KOPT-K1 (cell line): ENCODE data around the gene XRCC6.
"Not testable (repeated sequence)": the region's sequence is repeated elsewhere in the genome, so short reads cannot be mapped to it uniquely, and the experiment has no call there.

Source experiments
- H3K27ac ChIP-seq: fragments of 200-600 bp; sonication (generic); 2 replicates; pipeline ENCODE4 v1.5.1; 2016; ENCODE audit warnings: antibody characterized with exemption, mild to moderate bottlenecking, low read depth, low read length; ENCODE audit not compliant: poor library complexity, severe bottlenecking
- H3K36me3 ChIP-seq: fragments of 200-600 bp; sonication (generic); 2 replicates; pipeline ENCODE4 v1.5.1; 2017; ENCODE audit warnings: antibody characterized with exemption, mild to moderate bottlenecking, low read length, moderate library complexity; ENCODE audit not compliant: insufficient read depth
- H3K9me3 ChIP-seq: fragments of 200-600 bp; sonication (generic); 2 replicates; pipeline ENCODE4 v1.5.1; 2017; ENCODE audit warnings: antibody characterized with exemption, low read length, mild to moderate bottlenecking; ENCODE audit not compliant: insufficient read depth, poor library complexity, severe bottlenecking

Gene XRCC6

DNA sequence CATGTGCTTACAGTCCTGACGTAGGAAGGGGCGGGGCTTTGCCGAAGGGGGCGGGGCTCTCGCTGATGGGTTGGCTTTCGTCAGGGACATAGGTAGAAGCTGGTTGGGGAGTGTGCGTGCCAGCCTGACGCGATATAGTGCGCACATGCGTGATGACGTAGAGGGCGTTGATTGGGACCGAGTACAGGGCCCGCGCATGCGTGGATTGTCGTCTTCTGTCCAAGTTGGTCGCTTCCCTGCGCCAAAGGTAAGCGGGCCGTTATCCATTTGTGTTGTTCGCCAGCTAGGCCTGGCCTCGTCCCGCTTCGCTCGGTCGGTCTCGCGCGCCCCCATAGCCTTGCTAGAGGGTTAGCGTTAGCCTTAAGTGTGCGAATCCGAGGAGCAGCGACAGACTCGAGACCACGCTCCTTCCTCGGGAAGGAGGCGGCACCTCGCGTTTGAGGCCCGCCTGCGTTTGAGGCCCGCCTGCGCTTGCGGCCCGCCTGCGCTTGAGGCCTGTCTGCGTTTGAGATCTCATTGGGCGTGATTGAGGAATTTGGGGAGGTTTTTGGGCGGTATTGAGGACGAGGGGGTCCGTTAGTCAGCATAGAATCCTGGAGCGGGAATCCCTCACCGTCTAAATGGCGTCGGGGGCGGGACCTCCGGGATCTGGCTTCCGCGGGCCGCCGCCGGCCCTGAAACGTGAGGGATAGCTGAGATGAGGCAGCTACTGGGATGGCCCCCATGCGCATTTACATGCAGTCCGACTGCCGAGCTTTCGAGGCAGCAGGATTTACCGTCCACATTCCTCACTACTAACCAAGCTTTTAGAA lies at the start of gene XRCC6:
XRCC6 (plus strand) TSS at position 197 of the 812 bp plus-strand sequence. CDS start 710 bp downstream, outside the sequence.
- peak within 1 kb of the TSS; percentile 97 for H3K27ac ChIP-seq
- peaks cover 34% of the 10 kb centered on the region for H3K36me3 ChIP-seq
- H3K9me3 ChIP-seq: no peaks in the 10 kb centered on the region

DNA sequence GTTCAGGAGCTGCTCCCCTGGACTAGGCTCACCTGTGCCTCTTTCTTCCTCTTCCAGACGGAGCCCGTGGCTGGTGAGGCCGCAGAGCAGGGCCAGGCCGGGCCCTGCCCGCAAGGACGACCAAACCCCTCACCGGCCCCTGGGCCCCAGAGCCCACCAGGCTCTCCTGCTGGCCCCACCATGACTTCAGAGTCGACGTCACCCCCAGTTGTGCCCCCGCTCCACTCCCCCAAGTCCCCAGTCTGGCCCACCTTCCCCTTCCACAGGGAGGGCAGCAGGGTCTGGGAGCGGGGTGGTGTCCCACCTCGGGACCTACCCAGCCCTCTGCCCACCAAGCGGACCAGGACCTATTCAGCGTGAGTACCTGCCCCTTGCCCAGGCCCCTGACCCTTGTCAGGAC lies 49.3 kb upstream of the XRCC6 start:
- Histone ChIP-seq H3K9me3 (no peaks in the 10 kb centered on the region), H3K36me3 (peaks cover 8% of the 10 kb centered on the region; the same call in 1 of the 2 replicates), H3K27ac (no peak overlapping the region)

DNA sequence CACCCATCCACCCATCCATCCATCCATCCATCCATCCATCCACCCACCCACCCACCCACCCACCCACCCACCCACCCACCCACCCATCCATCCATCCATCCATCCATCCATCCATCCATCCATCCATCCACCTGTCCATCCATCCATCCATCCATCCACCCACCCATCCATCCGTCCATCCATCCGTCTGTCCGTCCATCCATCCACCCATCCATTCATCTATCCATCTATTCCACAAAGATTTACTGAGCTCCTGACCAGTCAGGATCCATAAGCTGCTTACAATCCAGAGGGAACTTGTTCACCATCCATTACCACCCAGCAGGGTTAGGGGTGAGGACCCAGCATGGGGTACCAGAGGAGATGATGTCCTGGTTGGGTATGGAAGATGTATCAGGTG lies 48.8 kb upstream of the XRCC6 start:
- not testable (repeated sequence) for H3K9me3 ChIP-seq, H3K27ac ChIP-seq
- H3K36me3 ChIP-seq: peaks cover 14% of the 10 kb centered on the region; the same call in 1 of the 2 replicates

DNA sequence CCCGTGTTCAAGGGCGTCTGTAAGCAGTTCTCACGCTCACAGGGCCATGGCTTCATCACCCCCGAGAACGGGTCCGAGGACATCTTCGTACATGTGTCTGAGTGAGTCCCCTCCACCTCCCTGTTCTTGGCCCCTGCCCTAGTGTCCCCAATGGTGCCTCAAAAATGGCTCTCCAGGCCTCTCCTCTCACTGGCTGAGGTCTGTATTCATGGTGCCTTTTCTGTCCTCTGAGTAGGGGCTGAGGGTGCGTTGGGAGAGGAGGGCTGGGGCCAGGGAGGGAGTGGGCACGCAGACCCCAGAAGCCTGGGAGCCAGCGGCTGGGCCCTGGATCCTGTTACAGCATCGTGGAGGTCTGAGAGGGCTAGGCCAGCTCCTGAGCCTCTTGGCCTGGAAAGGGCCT lies 47.4 kb upstream of the XRCC6 start:
- H3K36me3 ChIP-seq: peaks cover 26% of the 10 kb centered on the region; the same call in 1 of the 2 replicates
- no peak overlapping the region for H3K27ac ChIP-seq
- no peaks in the 10 kb centered on the region for H3K9me3 ChIP-seq

DNA sequence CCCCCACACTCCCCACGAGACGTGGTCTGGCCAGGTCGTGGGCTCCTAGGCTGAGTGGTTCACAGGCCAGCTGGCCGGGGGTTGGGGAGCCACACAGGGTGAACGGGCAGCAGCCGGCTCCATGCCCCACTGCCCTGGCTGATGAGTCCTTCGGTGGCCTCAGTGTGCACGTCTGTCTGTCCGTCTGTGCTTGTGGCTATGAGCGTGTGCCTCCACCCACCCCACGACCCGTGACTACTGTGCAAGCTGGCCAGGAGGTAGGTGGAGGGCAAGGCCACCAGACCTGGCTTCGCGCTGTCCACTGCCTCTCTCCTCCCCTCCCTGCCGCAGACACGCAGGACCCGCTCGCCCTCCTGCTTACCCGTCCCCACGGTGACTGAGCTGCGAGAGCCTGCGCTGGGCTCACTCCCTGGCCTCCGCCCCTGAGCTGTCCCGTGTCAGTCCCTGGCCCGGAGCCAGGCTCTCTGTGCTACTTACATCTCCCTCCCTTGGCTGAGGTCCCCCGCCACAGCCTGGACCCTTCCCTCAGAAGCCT lies 46.2 kb upstream of the XRCC6 start:
- Histone ChIP-seq H3K27ac (no peak overlapping the region), H3K9me3 (no peaks in the 10 kb centered on the region), H3K36me3 (peaks cover 38% of the 10 kb centered on the region)

DNA sequence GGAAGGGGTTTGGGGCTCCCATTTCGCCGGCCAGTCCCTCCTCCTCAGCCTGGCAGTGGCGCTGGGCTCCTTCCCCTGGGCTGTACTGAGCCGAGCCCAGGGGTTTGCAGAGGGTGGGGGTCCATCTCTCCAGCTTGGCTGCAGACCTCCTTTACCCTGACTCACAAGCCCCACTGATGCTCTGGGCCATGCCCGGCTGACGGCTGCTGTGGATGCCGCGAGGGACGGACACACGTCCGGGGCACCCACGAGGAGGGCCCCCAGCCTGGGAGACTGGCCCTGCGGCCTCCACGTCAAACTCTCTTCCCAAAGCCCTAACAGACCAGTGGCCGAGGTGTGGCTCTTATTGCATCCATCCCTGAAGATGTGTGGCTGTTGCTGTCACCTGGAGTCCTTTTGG lies 45.6 kb upstream of the XRCC6 start:
- H3K36me3 ChIP-seq: peaks cover 44% of the 10 kb centered on the region

DNA sequence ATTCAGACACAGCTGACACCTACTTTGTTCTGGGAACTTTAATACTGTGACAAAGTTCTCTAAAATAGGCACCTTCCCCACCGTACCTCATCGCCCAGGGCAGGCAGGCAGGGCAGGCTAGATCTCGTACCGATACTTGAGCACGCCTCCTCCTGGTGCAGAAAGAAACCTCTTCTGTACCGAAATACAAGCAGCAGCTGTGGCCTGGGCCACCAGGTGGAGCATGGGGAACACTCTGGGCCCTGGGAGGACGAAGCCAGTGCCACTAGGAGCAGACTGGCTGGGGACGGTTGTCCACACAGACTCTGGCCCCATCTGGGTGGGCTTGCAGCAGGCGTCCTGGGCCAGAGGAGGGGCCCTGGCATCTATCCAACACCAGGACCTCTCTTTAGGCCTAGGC lies 44.2 kb upstream of the XRCC6 start:
- Histone ChIP-seq H3K36me3 (peaks cover 45% of the 10 kb centered on the region), H3K27ac (no peak overlapping the region), H3K9me3 (no peaks in the 10 kb centered on the region)

More for the DNA sequence above, 45.6 kb upstream of the XRCC6 start:
- H3K9me3 ChIP-seq: no peaks in the 10 kb centered on the region
- no peak overlapping the region for H3K27ac ChIP-seq

DNA sequence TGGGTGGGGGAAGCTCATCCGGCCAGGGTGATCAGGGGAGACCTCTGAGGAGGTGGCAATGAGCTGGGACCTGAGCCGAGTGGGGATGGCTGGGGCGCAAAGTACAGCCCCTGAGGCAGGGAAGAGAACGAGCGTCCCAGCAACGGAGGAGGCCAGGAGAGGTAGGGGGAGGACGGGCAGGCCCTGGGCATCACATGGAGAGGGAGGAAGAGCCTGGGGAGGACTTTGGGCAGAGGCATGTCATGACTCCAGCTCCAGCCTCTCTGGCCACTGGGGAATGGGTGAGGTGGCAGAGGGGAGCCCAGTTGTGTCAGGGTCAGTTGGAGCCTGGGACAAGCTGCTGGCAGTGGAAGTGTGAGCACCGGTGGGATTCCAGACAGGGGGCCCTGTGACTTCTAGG lies 43.0 kb upstream of the XRCC6 start:
- Histone ChIP-seq H3K36me3 (peaks cover 56% of the 10 kb centered on the region), H3K9me3 (no peaks in the 10 kb centered on the region), H3K27ac (no peak overlapping the region)

DNA sequence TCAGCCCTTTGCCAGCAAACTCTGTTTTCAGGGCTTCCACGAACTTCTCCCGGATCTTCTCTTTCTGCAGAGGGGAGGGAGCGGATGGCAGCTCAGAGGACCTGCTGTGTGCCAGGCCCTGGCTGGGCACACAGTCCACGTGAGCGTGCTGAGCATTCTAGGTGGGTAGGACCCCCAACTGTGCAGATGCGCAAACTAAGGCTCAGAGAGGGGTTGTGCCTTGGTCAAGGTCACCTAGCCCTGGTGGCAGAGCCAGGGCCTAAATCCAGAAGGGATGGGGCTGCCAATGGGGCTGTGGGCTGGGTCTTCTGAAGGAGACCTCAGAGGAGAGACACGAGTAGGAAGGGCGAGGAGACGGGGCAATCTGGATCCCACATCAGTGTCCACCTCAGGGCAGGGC lies 42.3 kb upstream of the XRCC6 start:
- Histone ChIP-seq H3K36me3 (peaks cover 62% of the 10 kb centered on the region), H3K27ac (no peak overlapping the region), H3K9me3 (no peaks in the 10 kb centered on the region)

DNA sequence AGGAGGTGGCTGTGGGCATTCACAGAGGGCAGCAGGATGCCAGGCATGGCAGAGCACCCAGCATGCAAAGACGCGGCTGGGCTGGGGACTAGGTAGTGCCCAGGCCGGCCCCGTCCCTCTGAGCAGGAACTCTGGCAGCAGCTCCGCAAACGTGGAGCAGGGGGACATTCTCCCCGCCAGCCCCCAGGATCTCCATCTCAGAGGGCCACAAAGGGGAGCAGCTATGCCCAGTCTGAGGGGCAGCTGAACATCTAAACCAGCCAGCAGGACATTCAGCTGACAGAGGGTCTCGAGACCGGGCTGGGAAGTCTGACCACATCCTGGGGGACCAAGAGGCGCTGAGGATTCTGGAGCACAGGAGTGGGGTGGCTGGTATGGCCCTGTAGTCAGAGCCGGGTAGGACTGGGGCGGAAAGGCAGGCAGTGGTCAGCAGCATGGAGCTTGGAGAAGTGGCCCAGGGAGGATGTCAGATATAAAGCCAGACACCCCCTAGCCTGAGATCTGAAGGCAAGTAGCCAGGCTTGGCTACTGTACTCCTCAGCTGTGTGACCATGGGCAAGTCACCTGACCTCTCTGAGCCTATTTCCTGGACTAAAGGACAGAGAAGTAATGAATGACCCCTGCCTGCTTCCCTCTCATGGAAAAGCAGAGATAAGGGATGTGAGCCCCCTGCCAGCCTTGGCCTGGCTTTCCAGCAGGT lies 41.6 kb upstream of the XRCC6 start:
- no peaks in the 10 kb centered on the region for H3K9me3 ChIP-seq
- no peak overlapping the region for H3K27ac ChIP-seq
- H3K36me3 ChIP-seq: peaks cover 68% of the 10 kb centered on the region

DNA sequence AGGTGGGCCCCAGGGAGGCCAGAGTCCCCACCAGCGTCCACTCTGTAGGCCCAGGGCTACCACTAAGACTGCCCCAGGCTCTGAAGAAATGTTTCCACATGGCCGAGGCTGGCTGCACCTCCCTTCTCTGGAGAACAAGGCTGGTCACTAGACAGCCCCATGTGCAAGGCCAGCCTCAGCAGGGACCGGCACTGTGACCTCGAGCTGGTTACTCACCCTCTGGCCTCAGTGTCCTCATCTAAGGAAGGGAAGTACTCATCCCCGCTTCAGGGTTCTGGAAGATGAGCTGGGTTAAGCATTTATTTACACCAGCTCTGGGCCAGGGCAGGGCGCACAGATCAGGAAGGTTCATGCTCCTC lies 41.1 kb upstream of the XRCC6 start:
- Histone ChIP-seq H3K27ac (no peak overlapping the region), H3K36me3 (peaks cover 73% of the 10 kb centered on the region), H3K9me3 (no peaks in the 10 kb centered on the region)

DNA sequence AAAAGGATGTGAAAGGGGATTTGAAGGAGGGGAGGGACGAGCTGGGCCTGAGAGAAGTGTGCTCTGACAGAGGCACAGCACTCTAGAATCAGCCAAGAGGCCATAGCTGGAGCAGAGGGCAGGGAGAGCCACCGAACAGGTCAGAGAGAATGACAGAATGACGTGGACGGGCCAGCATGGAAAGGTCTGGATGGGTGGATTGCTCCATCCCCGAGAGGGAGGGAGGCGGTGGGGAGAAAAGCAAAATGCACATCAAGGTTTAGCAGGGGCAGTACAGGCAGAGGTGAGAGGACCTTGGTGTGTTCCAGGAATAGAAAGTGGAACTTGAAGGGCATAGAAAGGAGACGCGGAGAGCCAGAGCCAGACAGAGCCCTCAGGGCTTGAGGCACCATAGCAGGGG lies 38.4 kb upstream of the XRCC6 start:
- Histone ChIP-seq H3K27ac (no peak overlapping the region), H3K9me3 (no peaks in the 10 kb centered on the region), H3K36me3 (peaks cover 56% of the 10 kb centered on the region)

DNA sequence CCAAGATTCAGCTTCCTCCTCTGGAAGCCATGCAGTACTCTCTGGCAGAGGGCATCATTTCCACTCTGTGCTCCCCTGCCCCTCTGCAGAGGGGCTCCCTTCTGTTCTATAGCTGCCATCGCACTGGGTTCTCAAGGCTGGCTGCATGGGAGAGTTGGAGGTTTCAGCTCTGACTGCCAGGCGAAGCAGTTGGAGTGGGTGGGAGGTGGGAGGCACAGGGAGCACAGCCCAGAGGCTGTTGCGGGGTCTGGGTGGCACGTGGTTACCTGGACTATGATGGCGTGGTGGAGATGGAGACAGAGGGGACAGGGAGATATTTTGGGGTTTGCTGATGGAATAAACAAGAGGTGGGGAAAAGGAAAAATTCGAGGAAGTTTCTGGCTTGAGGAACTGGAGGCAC lies 36.2 kb upstream of the XRCC6 start:
- Histone ChIP-seq H3K9me3 (no peaks in the 10 kb centered on the region), H3K36me3 (peaks cover 35% of the 10 kb centered on the region; the same call in 1 of the 2 replicates), H3K27ac (no peak overlapping the region)

DNA sequence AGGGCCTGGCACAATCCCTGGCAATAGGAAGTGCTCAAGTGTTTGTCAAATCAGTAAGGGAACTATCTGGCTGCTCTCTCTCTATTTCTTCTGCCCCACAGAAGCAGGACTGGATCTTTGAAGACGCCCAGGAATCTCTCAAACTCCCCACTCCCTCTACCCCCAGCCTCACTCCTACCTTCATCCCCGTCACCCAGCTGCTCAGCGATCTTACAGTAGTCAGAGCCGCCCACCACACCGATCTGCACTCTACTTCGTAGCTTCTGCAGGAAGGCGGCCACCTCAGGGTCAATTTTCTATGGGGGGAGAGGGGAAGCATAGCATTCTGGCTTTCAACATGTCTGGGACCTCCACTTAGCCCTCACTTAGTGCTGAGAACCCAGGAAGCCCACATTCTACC lies 35.2 kb upstream of the XRCC6 start:
- H3K9me3 ChIP-seq: no peaks in the 10 kb centered on the region
- H3K27ac ChIP-seq: no peak overlapping the region
- peaks cover 29% of the 10 kb centered on the region; the same call in 1 of the 2 replicates for H3K36me3 ChIP-seq

DNA sequence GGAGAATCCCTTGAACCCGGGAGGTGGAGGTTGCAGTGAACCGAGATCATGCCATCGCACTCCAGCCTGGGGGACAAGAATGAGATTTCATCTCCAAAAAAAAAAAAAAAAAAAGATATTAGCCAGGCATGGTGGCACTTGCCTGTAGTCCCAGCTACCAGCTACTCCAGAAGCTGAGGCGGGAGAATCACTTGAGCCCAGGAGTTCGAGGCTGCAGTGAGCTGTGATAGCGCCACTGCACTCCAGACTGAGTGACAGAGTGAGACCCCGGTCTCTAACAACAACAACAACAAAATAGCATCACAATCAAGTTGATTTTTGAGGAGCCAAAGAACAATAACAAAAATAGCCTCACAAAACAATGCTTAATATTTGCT lies 33.8 kb upstream of the XRCC6 start:
- H3K27ac ChIP-seq: no peak overlapping the region

More for the DNA sequence above, 33.8 kb upstream of the XRCC6 start:
- Histone ChIP-seq H3K9me3 (no peaks in the 10 kb centered on the region), H3K36me3 (peaks cover 25% of the 10 kb centered on the region; the same call in 1 of the 2 replicates)
